Tibial artery (tissue), 4 donors: ENCODE data around the gene LPO.

Source experiments
- DNase-seq, 2 donors: peaks; one replicate each; pipeline ENCODE4 v3.0.0-alpha.2; 2019
- H3K27ac ChIP-seq, 2 donors: fragments of 200-600 bp; sonication (generic) in 1 of 2; 1 replicate in 1 of 2; 2 replicates in 1 of 2; pipeline ENCODE4 v1.5.1; 2018 to 2019; ENCODE audit warnings: mild to moderate bottlenecking in 1 of 2
- H3K27me3 ChIP-seq, 2 donors: fragments of 200-600 bp; sonication (generic) in 1 of 2; one replicate each; pipeline versions ENCODE4 v1.5.1 to v1.6.0; 2016 to 2019
- H3K36me3 ChIP-seq, 3 donors: fragments of 200-600 bp; sonication (generic) in 2 of 3; one replicate each; pipeline ENCODE4 v1.5.1; 2016 to 2019; ENCODE audit warnings: mild to moderate bottlenecking in 2 of 3
- H3K4me1 ChIP-seq, 4 donors: fragments of 200-600 bp; sonication (generic) in 2 of 4; 1 replicate in 3 of 4; 2 replicates in 1 of 4; pipeline ENCODE4 v1.5.1; 2016 to 2019
- H3K4me3 ChIP-seq, 2 donors: fragments of 200-600 bp; sonication (generic) in 1 of 2; 1 replicate in 1 of 2; 2 replicates in 1 of 2; pipeline ENCODE4 v1.5.1; 2018 to 2019; ENCODE audit warnings: mild to moderate bottlenecking in 2 of 2
- H3K9me3 ChIP-seq, 3 donors: fragments of 200-600 bp; sonication (generic) in 1 of 3; one replicate each; pipeline ENCODE4 v1.5.1; 2016 to 2019
- intact Hi-C: fragments of 100-400 bp; cut with DNase I; formaldehyde crosslinking; loops from one replicate; pipeline ENCODE4 v1.15.0; 2023; ENCODE audit warnings: low total_unique reads
- TF ChIP-seq, protein P1 (sequence below), 2 experiments: fragments of 200-600 bp in 1 of 2; fragments of 450-650 bp in 1 of 2; IDR thresholded peaks; one replicate each; pipeline ENCODE4 v1.5.1; 2017 to 2019; ENCODE audit warnings: antibody characterized with exemption in 2 of 2, mild to moderate bottlenecking in 1 of 2, moderate library complexity in 1 of 2

LPO gene

DNA sequence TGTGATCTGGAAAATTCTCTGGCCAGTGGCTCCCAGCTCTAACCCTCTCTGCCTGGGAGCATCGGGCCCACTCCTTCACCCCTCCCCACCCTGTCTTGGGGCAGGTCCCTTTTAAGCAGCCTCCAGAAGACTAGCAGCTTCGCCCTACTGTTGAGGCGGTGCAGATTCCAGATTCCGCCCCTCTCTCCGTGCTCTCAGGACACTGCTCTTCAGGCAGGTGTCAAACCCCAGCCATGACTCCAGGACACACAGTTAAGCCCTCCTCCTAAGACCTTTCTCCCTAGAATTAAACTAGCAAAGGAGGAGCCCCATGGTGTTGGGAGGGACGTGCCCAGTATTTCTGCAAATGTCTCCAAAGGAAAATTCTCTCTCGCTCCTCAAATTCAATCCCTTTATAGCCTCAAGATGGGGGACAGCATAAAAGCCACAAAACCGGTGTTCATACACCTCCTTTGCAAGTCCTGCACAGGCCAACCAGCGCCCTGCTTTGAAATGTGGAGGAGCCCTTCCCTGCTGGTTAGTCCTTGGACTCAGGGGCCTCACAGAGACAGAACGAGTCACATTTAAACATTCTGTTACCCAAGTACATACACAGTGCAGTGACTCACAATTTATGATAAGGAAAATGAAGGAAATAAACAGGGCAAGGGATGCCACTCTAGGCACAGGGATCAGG, 7.2 kb downstream of the LPO start:
- intact Hi-C loops, result no loop called here
- Histone ChIP-seq H3K36me3 (no peaks in the 10 kb centered on the region), H3K4me1 (peaks cover 0 to 14% (median 9%) of the 10 kb centered on the region in 4 donors), H3K4me3 (no peak overlapping the region), H3K27me3 (peaks cover 0 to 70% of the 10 kb centered on the region in 2 donors), H3K27ac (no peak overlapping the region), H3K9me3 (no peaks in the 10 kb centered on the region)
- no peak for DNase-seq
- TF ChIP-seq, protein P1, sequence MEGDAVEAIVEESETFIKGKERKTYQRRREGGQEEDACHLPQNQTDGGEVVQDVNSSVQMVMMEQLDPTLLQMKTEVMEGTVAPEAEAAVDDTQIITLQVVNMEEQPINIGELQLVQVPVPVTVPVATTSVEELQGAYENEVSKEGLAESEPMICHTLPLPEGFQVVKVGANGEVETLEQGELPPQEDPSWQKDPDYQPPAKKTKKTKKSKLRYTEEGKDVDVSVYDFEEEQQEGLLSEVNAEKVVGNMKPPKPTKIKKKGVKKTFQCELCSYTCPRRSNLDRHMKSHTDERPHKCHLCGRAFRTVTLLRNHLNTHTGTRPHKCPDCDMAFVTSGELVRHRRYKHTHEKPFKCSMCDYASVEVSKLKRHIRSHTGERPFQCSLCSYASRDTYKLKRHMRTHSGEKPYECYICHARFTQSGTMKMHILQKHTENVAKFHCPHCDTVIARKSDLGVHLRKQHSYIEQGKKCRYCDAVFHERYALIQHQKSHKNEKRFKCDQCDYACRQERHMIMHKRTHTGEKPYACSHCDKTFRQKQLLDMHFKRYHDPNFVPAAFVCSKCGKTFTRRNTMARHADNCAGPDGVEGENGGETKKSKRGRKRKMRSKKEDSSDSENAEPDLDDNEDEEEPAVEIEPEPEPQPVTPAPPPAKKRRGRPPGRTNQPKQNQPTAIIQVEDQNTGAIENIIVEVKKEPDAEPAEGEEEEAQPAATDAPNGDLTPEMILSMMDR (IDR thresholded peaks at IDR 0.05), result no peak

GRCh38 chr17:58246104-58246740, 7.8 kb downstream of the LPO start:
- Histone ChIP-seq H3K36me3 (no peaks in the 10 kb centered on the region), H3K9me3 (no peaks in the 10 kb centered on the region), H3K27ac (no peak overlapping the region), H3K4me3 (no peak overlapping the region), H3K27me3 (peaks cover 0 to 74% of the 10 kb centered on the region in 2 donors), H3K4me1 (peaks cover 0 to 14% (median 9%) of the 10 kb centered on the region in 4 donors)
- no peak for DNase-seq
- intact Hi-C loops, result no loop called here
- TF ChIP-seq, protein P1 (IDR thresholded peaks at IDR 0.05), result no peak

- intact Hi-C loops, result no loop called here
- H3K27ac ChIP-seq, result no peak overlapping the region
- H3K4me1 ChIP-seq, result peaks cover 0 to 14% (median 9%) of the 10 kb centered on the region in 4 donors
- no peaks in the 10 kb centered on the region for H3K9me3 ChIP-seq
- no peak for DNase-seq
- TF ChIP-seq, protein P1 (IDR thresholded peaks at IDR 0.05), result no peak
- H3K4me3 ChIP-seq, result no peak overlapping the region
- H3K36me3 ChIP-seq, result no peaks in the 10 kb centered on the region
- H3K27me3 ChIP-seq, result peaks cover 0 to 76% of the 10 kb centered on the region in 2 donors
Observed at GRCh38 chr17:58246781-58247180, 8.4 kb downstream of the LPO start.

DNA sequence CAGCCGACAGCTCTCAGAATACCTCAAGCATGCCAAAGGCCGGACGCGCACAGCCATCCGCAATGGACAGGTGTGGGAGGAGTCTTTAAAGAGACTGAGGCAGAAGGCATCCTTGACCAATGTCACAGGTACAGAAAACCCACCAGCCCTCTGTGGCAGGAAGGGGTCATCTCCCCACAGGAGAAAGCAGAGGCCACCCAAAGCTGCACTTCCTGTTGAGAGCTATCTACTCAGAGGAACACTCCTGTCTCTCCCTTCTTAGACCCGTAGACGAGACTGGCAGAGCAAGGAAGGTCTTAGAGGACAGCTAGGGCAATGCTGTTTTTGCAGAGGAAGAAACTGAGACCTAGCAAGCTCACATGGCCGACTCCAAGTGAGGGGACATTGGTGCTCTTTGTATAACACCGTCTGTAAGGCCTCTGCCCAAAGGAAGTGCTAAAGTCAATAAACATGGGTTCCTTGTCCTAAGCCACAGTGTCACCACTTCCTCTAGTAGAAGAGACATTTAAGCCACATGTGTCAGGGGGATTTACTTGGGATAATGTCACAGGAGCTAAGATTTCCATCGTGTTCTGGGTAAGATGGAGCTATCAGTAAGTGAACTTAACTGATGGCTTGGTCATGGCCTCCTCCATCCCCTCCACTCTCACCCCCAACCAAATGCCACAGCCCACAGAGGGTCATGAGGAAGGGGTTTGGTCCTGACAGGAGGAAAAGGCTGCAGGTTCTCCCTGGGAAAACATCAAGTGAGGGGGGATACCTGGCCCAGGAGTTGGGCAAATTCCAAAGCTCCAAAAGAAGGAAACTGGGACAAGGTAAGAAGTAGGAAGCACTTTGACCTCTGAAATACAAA, 9.4 kb downstream of the LPO start:
- no peak overlapping the region for H3K4me3 ChIP-seq
- no peak for DNase-seq
- H3K36me3 ChIP-seq, result no peaks in the 10 kb centered on the region
- H3K27me3 ChIP-seq, result peaks cover 0 to 72% of the 10 kb centered on the region in 2 donors
- TF ChIP-seq, protein P1 (IDR thresholded peaks at IDR 0.05), result no peak
- peaks cover 0 to 14% (median 9%) of the 10 kb centered on the region in 4 donors for H3K4me1 ChIP-seq
- no peaks in the 10 kb centered on the region for H3K9me3 ChIP-seq
- no peak overlapping the region for H3K27ac ChIP-seq
- intact Hi-C loops, result no loop called here

DNA sequence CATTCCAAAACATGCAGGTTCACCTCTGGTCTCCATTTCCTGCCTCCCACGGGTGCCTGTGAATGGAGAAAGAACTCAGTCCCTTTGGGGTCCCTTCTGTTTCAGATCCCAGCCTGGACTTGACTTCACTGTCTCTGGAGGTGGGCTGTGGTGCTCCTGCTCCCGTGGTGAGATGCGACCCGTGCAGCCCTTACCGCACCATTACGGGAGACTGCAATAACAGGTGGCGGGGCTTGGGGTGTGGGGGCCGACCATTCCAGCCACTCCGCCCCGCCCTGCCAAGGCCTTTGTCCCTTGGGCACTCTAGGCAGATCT, 10.5 kb downstream of the LPO start:
- Histone ChIP-seq H3K4me1 (peaks cover 0 to 14% (median 9%) of the 10 kb centered on the region in 4 donors), H3K27me3 (peaks cover 0 to 69% of the 10 kb centered on the region in 2 donors), H3K27ac (no peak overlapping the region), H3K4me3 (peak overlapping the region in 1 of 2 donors; percentile 45), H3K36me3 (no peaks in the 10 kb centered on the region), H3K9me3 (no peaks in the 10 kb centered on the region)
- TF ChIP-seq, protein P1 (IDR thresholded peaks at IDR 0.05), result no peak
- intact Hi-C loops, result no loop called here
- no peak for DNase-seq
